ENCODE data around the gene ARL5B.

Gene ARL5B

GRCh38 chr10:18681971-18682411 is 22.8 kb downstream of the ARL5B start:
- 0 out of 2 replicates have a peak, but pooled peaks cover 6% of the 10 kb centered on the region for H4K20me1 ChIP-seq (ENCODE audit: low read depth, low read length)
- H3K9me2 ChIP-seq (replicated peaks; ENCODE audit: insufficient read depth, low read length) = no peaks in the 10 kb centered on the region
- no peak overlapping the region for H3K9ac ChIP-seq (ENCODE audit: low read length)
- peaks cover 11% of the 10 kb centered on the region; the same call in 1 of the 2 replicates for H3F3A ChIP-seq (ENCODE audit: insufficient read depth)
- TF ChIP-seq, protein P1, sequence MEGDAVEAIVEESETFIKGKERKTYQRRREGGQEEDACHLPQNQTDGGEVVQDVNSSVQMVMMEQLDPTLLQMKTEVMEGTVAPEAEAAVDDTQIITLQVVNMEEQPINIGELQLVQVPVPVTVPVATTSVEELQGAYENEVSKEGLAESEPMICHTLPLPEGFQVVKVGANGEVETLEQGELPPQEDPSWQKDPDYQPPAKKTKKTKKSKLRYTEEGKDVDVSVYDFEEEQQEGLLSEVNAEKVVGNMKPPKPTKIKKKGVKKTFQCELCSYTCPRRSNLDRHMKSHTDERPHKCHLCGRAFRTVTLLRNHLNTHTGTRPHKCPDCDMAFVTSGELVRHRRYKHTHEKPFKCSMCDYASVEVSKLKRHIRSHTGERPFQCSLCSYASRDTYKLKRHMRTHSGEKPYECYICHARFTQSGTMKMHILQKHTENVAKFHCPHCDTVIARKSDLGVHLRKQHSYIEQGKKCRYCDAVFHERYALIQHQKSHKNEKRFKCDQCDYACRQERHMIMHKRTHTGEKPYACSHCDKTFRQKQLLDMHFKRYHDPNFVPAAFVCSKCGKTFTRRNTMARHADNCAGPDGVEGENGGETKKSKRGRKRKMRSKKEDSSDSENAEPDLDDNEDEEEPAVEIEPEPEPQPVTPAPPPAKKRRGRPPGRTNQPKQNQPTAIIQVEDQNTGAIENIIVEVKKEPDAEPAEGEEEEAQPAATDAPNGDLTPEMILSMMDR (IDR thresholded peaks at IDR 0.05; ENCODE audit: insufficient read depth, low read length, poor library complexity, severe bottlenecking) = no peak
- no peak for TF ChIP-seq EZH2phosphoT487 (conservative IDR thresholded peaks at IDR 0.05; ENCODE audit: low read length)
- H3K79me2 ChIP-seq (ENCODE audit: insufficient read depth, low read length) = no peaks in the 10 kb centered on the region
- no peak overlapping the region for H2AFZ ChIP-seq (ENCODE audit: low read depth, low read length, severe bottlenecking)
- no peak overlapping the region for H3K4me3 ChIP-seq (ENCODE audit: insufficient read depth, low read length, poor library complexity, severe bottlenecking)
- H3K36me3 ChIP-seq (ENCODE audit: low read length) = peaks cover 6% of the 10 kb centered on the region; the same call in 1 of the 2 replicates
- no peaks in the 10 kb centered on the region for H3K27me3 ChIP-seq (ENCODE audit: low read length)
- H3K9me3 ChIP-seq (ENCODE audit: insufficient read depth, low read length) = no peaks in the 10 kb centered on the region
- H3K4me2 ChIP-seq (ENCODE audit: low read depth, low read length, poor library complexity, severe bottlenecking) = no peak overlapping the region
- no peak overlapping the region for H3K27ac ChIP-seq (ENCODE audit: low read depth, low read length)

DNA sequence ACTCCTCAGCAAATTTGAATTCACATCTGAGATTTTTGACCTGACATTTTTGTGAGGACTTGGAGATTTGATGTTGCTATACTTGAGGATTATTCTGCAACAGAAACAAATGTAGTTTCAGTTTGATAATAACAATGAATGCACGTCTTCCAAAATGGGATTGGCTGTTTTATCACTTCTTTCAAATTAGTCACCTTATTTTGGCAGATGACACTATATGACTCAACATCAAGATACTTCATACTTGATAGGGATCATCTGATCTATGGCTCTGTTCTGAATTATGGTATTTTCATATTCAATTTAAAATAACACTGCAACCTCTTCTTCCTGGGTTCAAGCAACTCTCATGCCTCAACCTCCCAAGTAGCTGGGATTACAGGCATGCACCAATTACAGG is 24.2 kb downstream of the ARL5B start:
- TF ChIP-seq, protein P1 (IDR thresholded peaks at IDR 0.05; ENCODE audit: insufficient read depth, low read length, poor library complexity, severe bottlenecking) = no peak
- TF ChIP-seq EZH2phosphoT487 (conservative IDR thresholded peaks at IDR 0.05; ENCODE audit: low read length) = no peak
- H3K4me2 ChIP-seq (ENCODE audit: low read depth, low read length, poor library complexity, severe bottlenecking) = no peak overlapping the region
- H3K36me3 ChIP-seq (ENCODE audit: low read length) = no peaks in the 10 kb centered on the region; the same call in 1 of the 2 replicates
- H3K4me3 ChIP-seq (ENCODE audit: insufficient read depth, low read length, poor library complexity, severe bottlenecking) = no peak overlapping the region
- H3K9me2 ChIP-seq (replicated peaks; ENCODE audit: insufficient read depth, low read length) = no peaks in the 10 kb centered on the region
- no peaks in the 10 kb centered on the region for H3K9me3 ChIP-seq (ENCODE audit: insufficient read depth, low read length)
- no peaks in the 10 kb centered on the region for H3K27me3 ChIP-seq (ENCODE audit: low read length)
- no peaks in the 10 kb centered on the region for H3K79me2 ChIP-seq (ENCODE audit: insufficient read depth, low read length)
- H2AFZ ChIP-seq (ENCODE audit: low read depth, low read length, severe bottlenecking) = no peak overlapping the region
- H4K20me1 ChIP-seq (ENCODE audit: low read depth, low read length) = 0 out of 2 replicates have a peak, but pooled peaks cover 6% of the 10 kb centered on the region
- no peak overlapping the region for H3K9ac ChIP-seq (ENCODE audit: low read length)
- H3K27ac ChIP-seq (ENCODE audit: low read depth, low read length) = no peak overlapping the region
- H3F3A ChIP-seq (ENCODE audit: insufficient read depth) = 0 out of 2 replicates have a peak, but pooled peaks cover 7% of the 10 kb centered on the region

GRCh38 chr10:18684416-18684815 is 25.2 kb downstream of the ARL5B start:
- no peaks in the 10 kb centered on the region for H3K9me3 ChIP-seq (ENCODE audit: insufficient read depth, low read length)
- 0 out of 2 replicates have a peak, but pooled peaks cover 6% of the 10 kb centered on the region for H4K20me1 ChIP-seq (ENCODE audit: low read depth, low read length)
- H3K27ac ChIP-seq (ENCODE audit: low read depth, low read length) = no peak overlapping the region
- H3K4me3 ChIP-seq (ENCODE audit: insufficient read depth, low read length, poor library complexity, severe bottlenecking) = no peak overlapping the region
- H2AFZ ChIP-seq (ENCODE audit: low read depth, low read length, severe bottlenecking) = no peak overlapping the region
- no peak overlapping the region for H3K4me2 ChIP-seq (ENCODE audit: low read depth, low read length, poor library complexity, severe bottlenecking)
- H3K9me2 ChIP-seq (replicated peaks; ENCODE audit: insufficient read depth, low read length) = no peaks in the 10 kb centered on the region
- H3K27me3 ChIP-seq (ENCODE audit: low read length) = no peaks in the 10 kb centered on the region
- H3K36me3 ChIP-seq (ENCODE audit: low read length) = no peaks in the 10 kb centered on the region
- H3K9ac ChIP-seq (ENCODE audit: low read length) = no peak overlapping the region
- H3F3A ChIP-seq (ENCODE audit: insufficient read depth) = 0 out of 2 replicates have a peak, but pooled peaks cover 7% of the 10 kb centered on the region
- TF ChIP-seq, protein P1 (IDR thresholded peaks at IDR 0.05; ENCODE audit: insufficient read depth, low read length, poor library complexity, severe bottlenecking) = no peak
- no peak for TF ChIP-seq EZH2phosphoT487 (conservative IDR thresholded peaks at IDR 0.05; ENCODE audit: low read length)
- H3K79me2 ChIP-seq (ENCODE audit: insufficient read depth, low read length) = no peaks in the 10 kb centered on the region
